HG02588 (cell line): ENCODE measurements around the gene PPT1.
"Not testable (repeated sequence)": the region's sequence is repeated elsewhere in the genome, so short reads cannot be mapped to it uniquely, and the experiment has no call there.

Experiments used
- ATAC-seq: cut with Tn5 transposase; IDR thresholded peaks from one replicate; pipeline ENCODE4 v1.9.1; 2021; ENCODE audit warnings: mild to moderate bottlenecking, moderate library complexity; ENCODE audit not compliant: unreplicated experiment

Gene PPT1

GRCh38 chr1:40092706-40093639, 4.1 kb downstream of the PPT1 start:
- no peak for ATAC-seq

- ATAC-seq = no peak
Observed at GRCh38 chr1:40092241-40092640, 4.8 kb downstream of the PPT1 start.

- ATAC-seq = no peak
Observed at GRCh38 chr1:40090652-40091355, 6.2 kb downstream of the PPT1 start.

GRCh38 chr1:40084750-40085149, 12.3 kb downstream of the PPT1 start:
- ATAC-seq = not testable (repeated sequence)

- no peak for ATAC-seq
Observed at GRCh38 chr1:40081871-40082270, 15.2 kb downstream of the PPT1 start.

- ATAC-seq = no peak
Observed at GRCh38 chr1:40079774-40080400, 17.2 kb downstream of the PPT1 start.

GRCh38 chr1:40078512-40079333, 18.3 kb downstream of the PPT1 start:
- no peak for ATAC-seq

- no peak for ATAC-seq
Observed at GRCh38 chr1:40076895-40077312, 20.1 kb downstream of the PPT1 start.

- no peak for ATAC-seq
Observed at GRCh38 chr1:40075266-40075665, 21.8 kb downstream of the PPT1 start.

- ATAC-seq = no peak
Observed at GRCh38 chr1:40073062-40073461, 24.0 kb downstream of the PPT1 start.

GRCh38 chr1:40072142-40072541, 24.9 kb downstream of the PPT1 start:
- no peak for ATAC-seq

GRCh38 chr1:40067851-40068250, 29.2 kb downstream of the PPT1 start:
- no peak for ATAC-seq

GRCh38 chr1:40067023-40067422, 30.0 kb downstream of the PPT1 start:
- no peak for ATAC-seq

- ATAC-seq = peak; percentile 80
Observed at GRCh38 chr1:40064797-40065499, 32.1 kb downstream of the PPT1 start.

- no peak for ATAC-seq
Observed at GRCh38 chr1:40059960-40060750, 36.9 kb downstream of the PPT1 start.

- ATAC-seq = no peak
Observed at GRCh38 chr1:40059338-40059959, 37.6 kb downstream of the PPT1 start.

- ATAC-seq = no peak
Observed at GRCh38 chr1:40058453-40059337, 38.4 kb downstream of the PPT1 start.

- ATAC-seq = no peak
Observed at GRCh38 chr1:40058097-40058452, 39.0 kb downstream of the PPT1 start.
